ENCODE measurements around the gene CAMTA1. TPM values are rescaled to one million over a fixed set of nuclear protein-coding genes. Genes with fewer than 3 reads are reported as not detected.

CAMTA1 gene
- total and polyA plus RNA-seq, 8 donors = 13.0 to 54.2 (median 23.6) TPM

- no peaks in the 10 kb centered on the region for H3K36me3 ChIP-seq
- no peaks in the 10 kb centered on the region for H3K4me1 ChIP-seq
- no peak overlapping the region for H3K27ac ChIP-seq
- WGBS, 2 donors = 73 to 82% methylated on average over 12 of the region's 12 CpGs
- H3K9me3 ChIP-seq = no peaks in the 10 kb centered on the region
- ATAC-seq (peak in 3 of 4 donors; percentile 36 to 73 (median 41)), FAIRE-seq (no peak), DNase-seq (peak in 1 of 6 donors; percentile 35)
- TF ChIP-seq CTCF (IDR thresholded peaks at IDR 0.05) = no peak
- H3K27me3 ChIP-seq = no peaks in the 10 kb centered on the region
- intact Hi-C loops (cut with DNase I) = no loop called here
- no peak overlapping the region for H3K4me3 ChIP-seq
Measured at GRCh38 chr1:7470904-7471638, 685.8 kb downstream of the CAMTA1 start.

- peak in 1 of 6 donors; percentile 58 for DNase-seq
- intact Hi-C loops (cut with DNase I) = no loop called here
- FAIRE-seq = no peak
- WGBS, 2 donors = 60 to 72% methylated on average over 14 of the region's 14 CpGs
- no peaks in the 10 kb centered on the region for H3K4me1 ChIP-seq
- ATAC-seq = no peak
- H3K27me3 ChIP-seq = no peaks in the 10 kb centered on the region
- H3K27ac ChIP-seq = no peak overlapping the region
- H3K4me3 ChIP-seq = no peak overlapping the region
- no peaks in the 10 kb centered on the region for H3K36me3 ChIP-seq
- no peaks in the 10 kb centered on the region for H3K9me3 ChIP-seq
- no peak for TF ChIP-seq CTCF (IDR thresholded peaks at IDR 0.05)
Measured at GRCh38 chr1:7471836-7472235, 686.6 kb downstream of the CAMTA1 start.

GRCh38 chr1:7473223-7474142 is 688.2 kb downstream of the CAMTA1 start:
- H3K4me3 ChIP-seq = no peak overlapping the region
- no peaks in the 10 kb centered on the region for H3K36me3 ChIP-seq
- 88 to 92% methylated on average over 12 to 13 of the region's 13 CpGs for WGBS, 2 donors
- H3K27me3 ChIP-seq = no peaks in the 10 kb centered on the region
- intact Hi-C loops (cut with DNase I) = no loop called here
- H3K9me3 ChIP-seq = no peaks in the 10 kb centered on the region
- H3K4me1 ChIP-seq = no peaks in the 10 kb centered on the region
- FAIRE-seq (no peak), DNase-seq (peak in 1 of 6 donors; percentile 50), ATAC-seq (no peak)
- H3K27ac ChIP-seq = no peak overlapping the region
- no peak for TF ChIP-seq CTCF (IDR thresholded peaks at IDR 0.05)

- no peak overlapping the region for H3K27ac ChIP-seq
- ATAC-seq = no peak
- no peak overlapping the region for H3K4me3 ChIP-seq
- H3K27me3 ChIP-seq = no peaks in the 10 kb centered on the region
- no peaks in the 10 kb centered on the region for H3K36me3 ChIP-seq
- no peak for TF ChIP-seq CTCF (IDR thresholded peaks at IDR 0.05)
- 69 to 79% methylated on average over 3 of the region's 3 CpGs for WGBS, 2 donors
- no peaks in the 10 kb centered on the region for H3K4me1 ChIP-seq
- FAIRE-seq = no peak
- H3K9me3 ChIP-seq = no peaks in the 10 kb centered on the region
- intact Hi-C loops (cut with DNase I) = no loop called here
- DNase-seq = no peak
Measured at GRCh38 chr1:7474143-7474490, 688.9 kb downstream of the CAMTA1 start.
